NCI-H2107 (cell line): ENCODE results near the gene MTX3.

Experiments
- DNase-seq: peaks from one replicate; lab custom pipeline; 2025; lab: John Stamatoyannopoulos, UW

The MTX3 gene

GRCh38 chr5:79983618-79984017 lies 7.4 kb downstream of the MTX3 start:
- no peak for DNase-seq

- DNase-seq, result no peak
Observed at GRCh38 chr5:79982136-79982535, 8.9 kb downstream of the MTX3 start.

GRCh38 chr5:79976759-79977515 lies 14.1 kb downstream of the MTX3 start:
- no peak for DNase-seq

GRCh38 chr5:79975422-79975821 lies 15.6 kb downstream of the MTX3 start:
- no peak for DNase-seq

GRCh38 chr5:79974886-79975285 lies 16.2 kb downstream of the MTX3 start:
- no peak for DNase-seq

GRCh38 chr5:79973996-79974395 lies 17.1 kb downstream of the MTX3 start:
- DNase-seq, result no peak

- DNase-seq, result no peak
Observed at GRCh38 chr5:79973511-79973910, 17.6 kb downstream of the MTX3 start.

- DNase-seq, result no peak
Observed at GRCh38 chr5:79971156-79971555, 19.9 kb downstream of the MTX3 start.

GRCh38 chr5:79966448-79966847 lies 24.6 kb downstream of the MTX3 start:
- no peak for DNase-seq

GRCh38 chr5:79964136-79964535 lies 26.9 kb downstream of the MTX3 start:
- DNase-seq, result no peak

GRCh38 chr5:79963261-79964061 lies 27.6 kb downstream of the MTX3 start:
- DNase-seq, result no peak

- no peak for DNase-seq
Observed at GRCh38 chr5:79962575-79963222, 28.4 kb downstream of the MTX3 start.

GRCh38 chr5:79961716-79962574 lies 29.1 kb downstream of the MTX3 start:
- no peak for DNase-seq

- DNase-seq, result no peak
Observed at GRCh38 chr5:79959407-79959806, 31.7 kb downstream of the MTX3 start.

GRCh38 chr5:79955941-79956670 lies 35.0 kb downstream of the MTX3 start:
- no peak for DNase-seq

GRCh38 chr5:79955356-79955895 lies 35.6 kb downstream of the MTX3 start:
- no peak for DNase-seq

- no peak for DNase-seq
Observed at GRCh38 chr5:79954620-79955019, 36.4 kb downstream of the MTX3 start.

GRCh38 chr5:79947567-79947966 lies 43.5 kb downstream of the MTX3 start:
- DNase-seq, result no peak

- DNase-seq, result no peak
Observed at GRCh38 chr5:79938468-79938867, 52.6 kb downstream of the MTX3 start.

GRCh38 chr5:79936646-79937216 lies 54.3 kb downstream of the MTX3 start:
- DNase-seq, result no peak
